ENCODE results near the gene APOL3.

- TF ChIP-seq, protein P1, sequence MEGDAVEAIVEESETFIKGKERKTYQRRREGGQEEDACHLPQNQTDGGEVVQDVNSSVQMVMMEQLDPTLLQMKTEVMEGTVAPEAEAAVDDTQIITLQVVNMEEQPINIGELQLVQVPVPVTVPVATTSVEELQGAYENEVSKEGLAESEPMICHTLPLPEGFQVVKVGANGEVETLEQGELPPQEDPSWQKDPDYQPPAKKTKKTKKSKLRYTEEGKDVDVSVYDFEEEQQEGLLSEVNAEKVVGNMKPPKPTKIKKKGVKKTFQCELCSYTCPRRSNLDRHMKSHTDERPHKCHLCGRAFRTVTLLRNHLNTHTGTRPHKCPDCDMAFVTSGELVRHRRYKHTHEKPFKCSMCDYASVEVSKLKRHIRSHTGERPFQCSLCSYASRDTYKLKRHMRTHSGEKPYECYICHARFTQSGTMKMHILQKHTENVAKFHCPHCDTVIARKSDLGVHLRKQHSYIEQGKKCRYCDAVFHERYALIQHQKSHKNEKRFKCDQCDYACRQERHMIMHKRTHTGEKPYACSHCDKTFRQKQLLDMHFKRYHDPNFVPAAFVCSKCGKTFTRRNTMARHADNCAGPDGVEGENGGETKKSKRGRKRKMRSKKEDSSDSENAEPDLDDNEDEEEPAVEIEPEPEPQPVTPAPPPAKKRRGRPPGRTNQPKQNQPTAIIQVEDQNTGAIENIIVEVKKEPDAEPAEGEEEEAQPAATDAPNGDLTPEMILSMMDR (IDR thresholded peaks at IDR 0.05; ENCODE audit: poor library complexity) = no peak
- TF ChIP-seq EZH2phosphoT487 (IDR thresholded peaks at IDR 0.05; ENCODE audit: low read depth, severe bottlenecking, unreplicated experiment) = no peak
Observed at GRCh38 chr22:36193577-36193976, 33.0 kb upstream of the APOL3 start.

Data from hepatocyte (in vitro differentiated cells).